GM12878 (cell line): ENCODE results near the gene PODXL2. TPM values are rescaled to one million over a fixed set of nuclear protein-coding genes. Genes with fewer than 3 reads are reported as not detected.

Experiments used
- ATAC-seq: fragments of 200-7000 bp; cut with Tn5 transposase; 3 replicates; pipeline ENCODE4 v1.9.1; 2020; ENCODE audit warnings: mild to moderate bottlenecking, moderate library complexity
- BruUV-seq: library from RNA; stranded (reverse); fragments of 400-500 nt; replicated peaks from 2 replicates; lab custom pipeline; 2021; lab: Mats Ljungman, UMichigan
- CTCF ChIA-PET: fragments of 300-600 bp; sonication (Branson Sonifier 250); formaldehyde crosslinking; extraction: SDS; loops from one replicate; lab custom pipeline; 2021; ENCODE audit warnings: inconsistent platforms; lab: Yijun Ruan, JAX
- POLR2A ChIA-PET: fragments of 350-600 bp; formaldehyde crosslinking; extraction: SDS; loops from one replicate; lab custom pipeline; 2021; ENCODE audit warnings: inconsistent platforms; lab: Charles Lee
- RAD21 ChIA-PET: fragments of 300-600 bp; sonication (Branson Sonifier 250); formaldehyde crosslinking; loops from one replicate; lab custom pipeline; 2023; ENCODE audit warnings: antibody characterized with exemption; ENCODE audit not compliant: unreplicated experiment; lab: Charles Lee
- SMC1A ChIA-PET: fragments of 300-600 bp; sonication (Branson Sonifier 250); formaldehyde crosslinking; loops from one replicate; lab custom pipeline; 2023; ENCODE audit not compliant: unreplicated experiment, uncharacterized antibody; lab: Charles Lee
- DNase-seq: peaks from one replicate; pipeline ENCODE4 v3.0.0-alpha.2; 2011; ENCODE audit warnings: low read depth, low spot score
- FAIRE-seq: peaks from 3 replicates; lab custom pipeline; 2011; peaks lifted over from hg19 to GRCh38; lab: Jason Lieb, UNC
- H2AFZ ChIP-seq: 2 replicates; pipeline ENCODE4 v1.6.0; 2011; ENCODE audit warnings: low read depth, low read length, control low read depth; ENCODE audit not compliant: control insufficient read depth
- H3K27ac ChIP-seq: 2 replicates; pipeline ENCODE4 v1.5.1; 2011; ENCODE audit warnings: control low read depth; ENCODE audit not compliant: control insufficient read depth, insufficient read depth
- H3K27me3 ChIP-seq, 2 experiments: replicated peaks in 1 of 2; 2 replicates each; pipeline versions ENCODE4 v1.6.0 to v1.6.1; 2011; ENCODE audit warnings: low read length in 1 of 2; ENCODE audit not compliant: control insufficient read depth in 2 of 2, insufficient read depth in 2 of 2
- H3K36me3 ChIP-seq, 2 experiments: 2 replicates each; pipeline ENCODE4 v1.5.1; 2011; ENCODE audit warnings: low read length in 1 of 2; ENCODE audit not compliant: control insufficient read depth in 2 of 2, insufficient read depth in 2 of 2
- H3K4me1 ChIP-seq: 2 replicates; pipeline ENCODE4 v1.6.1; 2011; ENCODE audit warnings: mild to moderate bottlenecking, low read length, moderate library complexity, mixed read lengths; ENCODE audit not compliant: control insufficient read depth, insufficient read depth
- H3K4me2 ChIP-seq: 2 replicates; pipeline ENCODE4 v1.6.0; 2011; ENCODE audit warnings: control low read depth; ENCODE audit not compliant: control insufficient read depth, insufficient read depth
- H3K4me3 ChIP-seq: fragments of 200-600 bp; sonication (generic); 2 replicates; pipeline ENCODE4 v1.5.1; 2016
- H3K79me2 ChIP-seq: 2 replicates; pipeline ENCODE4 v1.6.0; 2011; ENCODE audit warnings: low read length; ENCODE audit not compliant: control insufficient read depth, insufficient read depth
- H3K9ac ChIP-seq: 2 replicates; pipeline ENCODE4 v1.8.0; 2011; ENCODE audit warnings: low read length, control low read depth, mixed read lengths; ENCODE audit not compliant: control insufficient read depth, insufficient read depth
- H3K9me3 ChIP-seq: replicated peaks from 3 replicates; pipeline ENCODE4 v1.5.1; 2011; ENCODE audit warnings: mild to moderate bottlenecking, low read length; ENCODE audit not compliant: control insufficient read depth, insufficient read depth
- H4K20me1 ChIP-seq: 2 replicates; pipeline ENCODE4 v1.6.0; 2011; ENCODE audit not compliant: control insufficient read depth, insufficient read depth
- BCL3 ChIP-seq: IDR thresholded peaks from 2 replicates; pipeline ENCODE4 v1.6.1; 2011; ENCODE audit warnings: borderline replicate concordance, low read depth, mild to moderate bottlenecking, moderate library complexity, low read length; ENCODE audit not compliant: insufficient read depth, poor library complexity, severe bottlenecking
- CREB1 ChIP-seq: IDR thresholded peaks from 2 replicates; pipeline ENCODE4 v1.6.1; 2012; ENCODE audit warnings: low read depth, mild to moderate bottlenecking, inconsistent platforms
- FOXK2 ChIP-seq: fragments of 450-650 bp; IDR thresholded peaks from 2 replicates; pipeline ENCODE4 v1.6.1; 2017; ENCODE audit warnings: mild to moderate bottlenecking, moderate library complexity
- NFYA ChIP-seq: IDR thresholded peaks from 2 replicates; pipeline ENCODE4 v1.6.1; 2011; ENCODE audit warnings: low read depth, mild to moderate bottlenecking, low read length, improper control_type of control experiment, borderline replicate concordance
- PKNOX1 ChIP-seq: fragments of 450-650 bp; IDR thresholded peaks from 2 replicates; pipeline ENCODE4 v1.6.1; 2016; ENCODE audit warnings: mild to moderate bottlenecking
- STAT1 ChIP-seq: fragments of 450-650 bp; conservative IDR thresholded peaks from 2 replicates; pipeline ENCODE4 v1.6.1; 2014; ENCODE audit warnings: antibody characterized with exemption, mild to moderate bottlenecking
- STAT3 ChIP-seq: IDR thresholded peaks from 2 replicates; pipeline ENCODE4 v1.6.1; 2011; ENCODE audit warnings: low read depth, low read length, improper control_type of control experiment
- TBL1XR1 ChIP-seq: IDR thresholded peaks from 2 replicates; pipeline ENCODE4 v1.6.1; 2012; ENCODE audit warnings: low read depth, low read length, improper control_type of control experiment
- ZNF622 ChIP-seq: fragments of 450-650 bp; IDR thresholded peaks from 2 replicates; pipeline ENCODE4 v1.6.1; 2017; ENCODE audit warnings: mild to moderate bottlenecking, inconsistent platforms
- WGBS: methylation state at CpG from one replicate; pipeline ENCODE4 v1.1.6; 2016; ENCODE audit warnings: low lambda C conversion rate; ENCODE audit not compliant: insufficient replicate concordance, insufficient coverage; ENCODE audit errors: missing lambda C conversion rate; 5-methylcytosine and 5-hydroxymethylcytosine counted together
- in situ Hi-C: fragments of 300-500 bp; cut with MboI; formaldehyde crosslinking; loops from 9 replicates; pipeline ENCODE4 v1.14.3; 2018; ENCODE audit warnings: mixed read lengths
- intact Hi-C: fragments of 100-400 bp; cut with micrococcal nuclease; formaldehyde crosslinking; loops from one replicate; pipeline ENCODE4 v1.14.2; 2022; ENCODE audit not compliant: unreplicated experiment
- polyA plus RNA-seq, 11 experiments: library from polyadenylated mRNA; depleted of rRNA in 4 of 11; unstranded in 6 of 11; stranded (reverse) in 5 of 11; fragments of >200 nt; fragmentation: Nextera tagmentation in 4 of 11; fragmentation: Illumina TruSeq in 1 of 11; extraction: Ambion mirVana in 4 of 11; extraction: Trizol in 1 of 11; gene quantifications; 1 replicate in 1 of 11; 2 replicates in 10 of 11; pipeline versions ENCODE4 v1.2.1 to v1.2.3, GENCODE V29; 2011 to 2016; ENCODE audit warnings: inconsistent platforms in 2 of 11, missing spikeins in 2 of 11, low read depth in 1 of 11
- total RNA-seq, 4 experiments: library from RNA; depleted of rRNA in 3 of 4; stranded (reverse); fragments of >200 nt in 3 of 4; fragmentation: Illumina TruSeq in 1 of 4; extraction: Trizol in 1 of 4; gene quantifications; 2 replicates each; pipeline versions ENCODE4 v1.2.1 to v1.2.3, GENCODE V29; 2013 to 2021
- TF ChIP-seq, protein P1 (sequence below): fragments of 450-650 bp; IDR thresholded peaks from 2 replicates; pipeline ENCODE4 v1.6.1; 2017; ENCODE audit warnings: mild to moderate bottlenecking, moderate library complexity
- TF ChIP-seq, protein P2 (sequence below): IDR thresholded peaks from 2 replicates; pipeline ENCODE4 v1.6.1; 2012; ENCODE audit warnings: low read depth, low read length, improper control_type of control experiment
- TF ChIP-seq, protein P3 (sequence below): IDR thresholded peaks from 2 replicates; pipeline ENCODE4 v1.6.1; 2012; ENCODE audit warnings: low read length, inconsistent platforms
- TF ChIP-seq, protein P4 (sequence below): fragments of 450-650 bp; IDR thresholded peaks from 2 replicates; pipeline ENCODE4 v1.6.1; 2016; ENCODE audit warnings: mild to moderate bottlenecking

PODXL2 gene
- total and polyA plus RNA-seq, 10 of the 15 experiments (the other 5 are each of a cell fraction or from before 2014, with no cell fraction given) = 0.03 to 24.4 (median 13.6) TPM; not detected in 2

GRCh38 chr3:127715532-127715931, 86.5 kb downstream of the PODXL2 start (continued):
- TF ChIP-seq CREB1 (no peak), FOXK2 (no peak), TBL1XR1 (no peak), STAT3 (no peak), PKNOX1 (no peak), ZNF622 (no peak), STAT1 (no peak)

DNA sequence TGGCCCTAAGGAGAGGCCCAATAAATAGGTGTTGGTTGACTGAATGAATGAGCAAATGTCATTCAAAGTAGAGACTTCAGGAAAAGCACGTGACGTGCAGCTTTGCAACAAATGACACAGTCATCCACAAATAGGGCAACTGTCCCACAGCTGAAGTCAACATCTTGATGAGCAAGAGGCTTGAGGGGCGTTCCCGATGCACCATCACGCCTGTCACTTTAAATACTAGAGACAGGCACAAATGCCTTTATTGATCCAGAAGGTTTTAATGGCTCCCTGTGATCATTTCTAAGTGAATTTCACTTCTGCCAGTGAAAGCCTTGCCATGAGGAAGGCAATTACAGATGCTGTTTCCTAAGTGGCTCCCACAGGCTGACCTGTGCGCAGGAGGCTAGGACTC, 87.4 kb downstream of the PODXL2 start:
- Histone ChIP-seq H3K9ac (no peak overlapping the region), H3K4me2 (no peak overlapping the region), H3K36me3 (peaks cover 33 to 48% of the 10 kb centered on the region in 2 experiments; a peak in 3 of 4 replicates), H3K79me2 (no peaks in the 10 kb centered on the region), H3K9me3 (no peaks in the 10 kb centered on the region), H3K27me3 (no peaks in the 10 kb centered on the region), H3K27ac (no peak overlapping the region), H2AFZ (no peak overlapping the region), H4K20me1 (no peaks in the 10 kb centered on the region), H3K4me1 (peaks cover 6% of the 10 kb centered on the region; the same call in 1 of the 2 replicates), H3K4me3 (no peak overlapping the region)
- ChIA-PET POLR2A (no interaction called here), RAD21 (no interaction called here), CTCF (no interaction called here), SMC1A (interaction anchor here (1.6 kb wide), 1 partner anchor 14 kb away, joined by 3 read pairs; no protein-coding TSS in a partner anchor)
- DNase-seq = no peak
- in situ Hi-C loops (no loop called here), intact Hi-C loops (no loop called here)
- ATAC-seq = no peak
- BruUV-seq = no TSS peak
- WGBS = 96% methylated on average over 6 of the region's 6 CpGs
- no peak for FAIRE-seq
- TF ChIP-seq, protein P1, sequence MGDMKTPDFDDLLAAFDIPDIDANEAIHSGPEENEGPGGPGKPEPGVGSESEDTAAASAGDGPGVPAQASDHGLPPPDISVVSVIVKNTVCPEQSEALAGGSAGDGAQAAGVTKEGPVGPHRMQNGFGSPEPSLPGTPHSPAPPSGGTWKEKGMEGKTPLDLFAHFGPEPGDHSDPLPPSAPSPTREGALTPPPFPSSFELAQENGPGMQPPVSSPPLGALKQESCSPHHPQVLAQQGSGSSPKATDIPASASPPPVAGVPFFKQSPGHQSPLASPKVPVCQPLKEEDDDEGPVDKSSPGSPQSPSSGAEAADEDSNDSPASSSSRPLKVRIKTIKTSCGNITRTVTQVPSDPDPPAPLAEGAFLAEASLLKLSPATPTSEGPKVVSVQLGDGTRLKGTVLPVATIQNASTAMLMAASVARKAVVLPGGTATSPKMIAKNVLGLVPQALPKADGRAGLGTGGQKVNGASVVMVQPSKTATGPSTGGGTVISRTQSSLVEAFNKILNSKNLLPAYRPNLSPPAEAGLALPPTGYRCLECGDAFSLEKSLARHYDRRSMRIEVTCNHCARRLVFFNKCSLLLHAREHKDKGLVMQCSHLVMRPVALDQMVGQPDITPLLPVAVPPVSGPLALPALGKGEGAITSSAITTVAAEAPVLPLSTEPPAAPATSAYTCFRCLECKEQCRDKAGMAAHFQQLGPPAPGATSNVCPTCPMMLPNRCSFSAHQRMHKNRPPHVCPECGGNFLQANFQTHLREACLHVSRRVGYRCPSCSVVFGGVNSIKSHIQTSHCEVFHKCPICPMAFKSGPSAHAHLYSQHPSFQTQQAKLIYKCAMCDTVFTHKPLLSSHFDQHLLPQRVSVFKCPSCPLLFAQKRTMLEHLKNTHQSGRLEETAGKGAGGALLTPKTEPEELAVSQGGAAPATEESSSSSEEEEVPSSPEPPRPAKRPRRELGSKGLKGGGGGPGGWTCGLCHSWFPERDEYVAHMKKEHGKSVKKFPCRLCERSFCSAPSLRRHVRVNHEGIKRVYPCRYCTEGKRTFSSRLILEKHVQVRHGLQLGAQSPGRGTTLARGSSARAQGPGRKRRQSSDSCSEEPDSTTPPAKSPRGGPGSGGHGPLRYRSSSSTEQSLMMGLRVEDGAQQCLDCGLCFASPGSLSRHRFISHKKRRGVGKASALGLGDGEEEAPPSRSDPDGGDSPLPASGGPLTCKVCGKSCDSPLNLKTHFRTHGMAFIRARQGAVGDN = no peak
- TF ChIP-seq, protein P2, sequence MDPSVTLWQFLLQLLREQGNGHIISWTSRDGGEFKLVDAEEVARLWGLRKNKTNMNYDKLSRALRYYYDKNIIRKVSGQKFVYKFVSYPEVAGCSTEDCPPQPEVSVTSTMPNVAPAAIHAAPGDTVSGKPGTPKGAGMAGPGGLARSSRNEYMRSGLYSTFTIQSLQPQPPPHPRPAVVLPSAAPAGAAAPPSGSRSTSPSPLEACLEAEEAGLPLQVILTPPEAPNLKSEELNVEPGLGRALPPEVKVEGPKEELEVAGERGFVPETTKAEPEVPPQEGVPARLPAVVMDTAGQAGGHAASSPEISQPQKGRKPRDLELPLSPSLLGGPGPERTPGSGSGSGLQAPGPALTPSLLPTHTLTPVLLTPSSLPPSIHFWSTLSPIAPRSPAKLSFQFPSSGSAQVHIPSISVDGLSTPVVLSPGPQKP = no peak
- TF ChIP-seq NFYA (no peak), BCL3 (no peak)
- TF ChIP-seq, protein P3, sequence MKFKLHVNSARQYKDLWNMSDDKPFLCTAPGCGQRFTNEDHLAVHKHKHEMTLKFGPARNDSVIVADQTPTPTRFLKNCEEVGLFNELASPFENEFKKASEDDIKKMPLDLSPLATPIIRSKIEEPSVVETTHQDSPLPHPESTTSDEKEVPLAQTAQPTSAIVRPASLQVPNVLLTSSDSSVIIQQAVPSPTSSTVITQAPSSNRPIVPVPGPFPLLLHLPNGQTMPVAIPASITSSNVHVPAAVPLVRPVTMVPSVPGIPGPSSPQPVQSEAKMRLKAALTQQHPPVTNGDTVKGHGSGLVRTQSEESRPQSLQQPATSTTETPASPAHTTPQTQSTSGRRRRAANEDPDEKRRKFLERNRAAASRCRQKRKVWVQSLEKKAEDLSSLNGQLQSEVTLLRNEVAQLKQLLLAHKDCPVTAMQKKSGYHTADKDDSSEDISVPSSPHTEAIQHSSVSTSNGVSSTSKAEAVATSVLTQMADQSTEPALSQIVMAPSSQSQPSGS = no peak
- TF ChIP-seq, protein P4, sequence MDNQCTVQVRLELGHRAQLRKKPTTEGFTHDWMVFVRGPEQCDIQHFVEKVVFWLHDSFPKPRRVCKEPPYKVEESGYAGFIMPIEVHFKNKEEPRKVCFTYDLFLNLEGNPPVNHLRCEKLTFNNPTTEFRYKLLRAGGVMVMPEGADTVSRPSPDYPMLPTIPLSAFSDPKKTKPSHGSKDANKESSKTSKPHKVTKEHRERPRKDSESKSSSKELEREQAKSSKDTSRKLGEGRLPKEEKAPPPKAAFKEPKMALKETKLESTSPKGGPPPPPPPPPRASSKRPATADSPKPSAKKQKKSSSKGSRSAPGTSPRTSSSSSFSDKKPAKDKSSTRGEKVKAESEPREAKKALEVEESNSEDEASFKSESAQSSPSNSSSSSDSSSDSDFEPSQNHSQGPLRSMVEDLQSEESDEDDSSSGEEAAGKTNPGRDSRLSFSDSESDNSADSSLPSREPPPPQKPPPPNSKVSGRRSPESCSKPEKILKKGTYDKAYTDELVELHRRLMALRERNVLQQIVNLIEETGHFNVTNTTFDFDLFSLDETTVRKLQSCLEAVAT = no peak
